Bronchial epithelial cell (primary cell): Measurements from ENCODE around the gene TMEM132C. TPM values are rescaled to one million over a fixed set of nuclear protein-coding genes. Genes with fewer than 3 reads are reported as not detected.

Experiments used
- DNase-seq: peaks from one replicate; pipeline ENCODE4 v3.0.0-alpha.2; 2010; ENCODE audit warnings: low read depth
- FAIRE-seq: peaks from 2 replicates; lab custom pipeline; 2011; peaks lifted over from hg19 to GRCh38; lab: Jason Lieb, UNC
- H3K27me3 ChIP-seq: 2 replicates; pipeline ENCODE4 v1.5.1; 2011; ENCODE audit warnings: low read length; ENCODE audit not compliant: control insufficient read depth, insufficient read depth
- H3K36me3 ChIP-seq: 2 replicates; pipeline ENCODE4 v1.5.1; 2011; ENCODE audit warnings: low read length; ENCODE audit not compliant: control insufficient read depth, insufficient read depth
- H3K4me3 ChIP-seq: 2 replicates; pipeline ENCODE4 v1.5.1; 2011; ENCODE audit warnings: mild to moderate bottlenecking, low read depth, low read length, control low read depth
- total RNA-seq: library from RNA; depleted of rRNA; stranded (reverse); fragments of >200 nt; gene quantifications from 2 replicates; pipeline ENCODE4 v1.2.1, GENCODE V29; 2014
- TF ChIP-seq, protein P1 (sequence below): IDR thresholded peaks from 2 replicates; pipeline ENCODE4 v1.5.1; 2011; ENCODE audit warnings: mild to moderate bottlenecking, moderate library complexity, low read length, control low read depth, inconsistent platforms; ENCODE audit not compliant: insufficient read depth, severe bottlenecking

Gene TMEM132C
- total RNA-seq, 1 donor from 2014 or later: not detected

DNA sequence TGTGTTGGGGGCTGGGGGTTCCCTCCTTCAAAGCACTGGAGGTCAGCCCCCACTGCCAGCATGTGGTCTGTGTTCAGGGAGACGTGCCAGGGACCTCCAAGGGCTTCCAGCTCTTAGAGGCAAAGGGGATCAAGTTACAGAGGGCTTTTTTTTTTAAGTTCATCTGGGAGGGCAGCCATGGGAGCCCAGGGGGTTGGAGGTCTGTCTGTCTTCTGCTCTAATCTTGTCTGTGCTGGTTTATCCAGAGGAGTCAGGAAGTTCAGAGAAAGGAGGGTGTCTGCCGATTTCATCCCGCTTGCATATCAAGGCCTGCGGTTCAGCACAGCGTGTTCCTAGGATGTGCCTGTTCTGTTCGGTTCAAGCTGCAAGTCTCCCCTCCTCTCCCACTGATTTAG lies 72.2 kb downstream of the TMEM132C start:
- H3K27me3 ChIP-seq: no peaks in the 10 kb centered on the region
- DNase-seq (no peak), FAIRE-seq (no peak)
- TF ChIP-seq, protein P1, sequence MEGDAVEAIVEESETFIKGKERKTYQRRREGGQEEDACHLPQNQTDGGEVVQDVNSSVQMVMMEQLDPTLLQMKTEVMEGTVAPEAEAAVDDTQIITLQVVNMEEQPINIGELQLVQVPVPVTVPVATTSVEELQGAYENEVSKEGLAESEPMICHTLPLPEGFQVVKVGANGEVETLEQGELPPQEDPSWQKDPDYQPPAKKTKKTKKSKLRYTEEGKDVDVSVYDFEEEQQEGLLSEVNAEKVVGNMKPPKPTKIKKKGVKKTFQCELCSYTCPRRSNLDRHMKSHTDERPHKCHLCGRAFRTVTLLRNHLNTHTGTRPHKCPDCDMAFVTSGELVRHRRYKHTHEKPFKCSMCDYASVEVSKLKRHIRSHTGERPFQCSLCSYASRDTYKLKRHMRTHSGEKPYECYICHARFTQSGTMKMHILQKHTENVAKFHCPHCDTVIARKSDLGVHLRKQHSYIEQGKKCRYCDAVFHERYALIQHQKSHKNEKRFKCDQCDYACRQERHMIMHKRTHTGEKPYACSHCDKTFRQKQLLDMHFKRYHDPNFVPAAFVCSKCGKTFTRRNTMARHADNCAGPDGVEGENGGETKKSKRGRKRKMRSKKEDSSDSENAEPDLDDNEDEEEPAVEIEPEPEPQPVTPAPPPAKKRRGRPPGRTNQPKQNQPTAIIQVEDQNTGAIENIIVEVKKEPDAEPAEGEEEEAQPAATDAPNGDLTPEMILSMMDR: no peak
- H3K36me3 ChIP-seq: no peaks in the 10 kb centered on the region
- no peak overlapping the region for H3K4me3 ChIP-seq

DNA sequence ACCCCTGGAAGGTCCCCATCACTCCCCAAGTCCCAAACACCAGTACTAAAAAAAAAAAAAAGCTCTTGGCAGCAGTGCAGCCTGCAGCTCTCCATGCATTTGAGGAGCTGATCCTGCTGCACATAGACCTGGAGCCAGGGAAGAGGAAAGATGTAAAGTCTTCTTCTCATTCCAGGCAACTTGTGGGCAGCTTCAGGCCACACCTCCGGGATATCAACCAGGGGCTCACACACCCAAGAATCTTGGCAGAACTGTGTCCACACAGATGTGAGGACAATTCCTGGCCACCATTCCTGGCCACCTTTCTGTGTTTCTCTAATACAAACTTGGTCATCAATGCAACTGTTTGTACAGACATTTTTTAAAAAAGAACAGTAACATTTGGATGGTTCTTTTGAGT lies 72.7 kb downstream of the TMEM132C start:
- no peaks in the 10 kb centered on the region for H3K36me3 ChIP-seq
- FAIRE-seq (no peak), DNase-seq (no peak)
- no peak overlapping the region for H3K4me3 ChIP-seq
- H3K27me3 ChIP-seq: no peaks in the 10 kb centered on the region
- TF ChIP-seq, protein P1: no peak

DNA sequence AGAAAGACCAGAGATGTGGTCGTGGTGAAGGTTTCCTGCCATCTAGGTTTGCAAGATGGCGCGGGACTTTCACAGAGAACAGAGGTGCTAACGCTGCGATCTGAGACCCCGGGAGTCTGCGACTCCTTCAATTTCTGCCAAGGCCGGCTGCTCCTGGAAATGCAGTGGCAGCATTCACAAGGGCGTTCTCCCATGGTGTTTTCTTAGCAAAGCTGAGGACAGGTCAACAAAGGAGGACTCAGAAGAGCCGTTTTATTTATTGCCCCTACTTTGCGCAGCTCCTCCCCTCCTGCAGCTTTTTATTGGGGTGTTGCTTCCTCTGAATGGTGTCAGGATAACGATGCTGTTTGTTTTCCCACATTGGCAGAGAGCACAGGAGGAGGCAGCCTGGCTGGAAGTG lies 86.3 kb downstream of the TMEM132C start:
- no peak for FAIRE-seq
- H3K27me3 ChIP-seq: no peaks in the 10 kb centered on the region

DNA sequence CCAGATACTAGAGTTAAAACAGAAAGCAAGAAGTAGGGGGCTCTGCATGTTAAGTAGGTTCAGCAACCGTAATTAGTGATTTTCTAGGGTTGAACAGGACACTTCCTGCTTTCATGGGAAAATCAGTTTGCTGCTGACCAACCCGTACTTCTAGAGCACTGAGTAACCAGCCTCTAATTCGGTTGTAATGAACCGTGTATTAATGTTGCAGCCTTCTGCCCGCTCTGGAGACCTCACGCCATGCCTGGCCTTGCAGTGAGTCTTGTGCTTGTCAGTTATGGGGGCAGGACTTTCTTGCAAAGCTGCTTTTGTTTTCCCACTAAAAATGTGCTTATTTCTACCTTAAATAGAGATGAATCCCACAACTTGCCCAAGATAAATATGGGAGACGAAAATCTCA lies 89.6 kb downstream of the TMEM132C start:
- Histone ChIP-seq H3K36me3 (no peaks in the 10 kb centered on the region), H3K4me3 (no peak overlapping the region), H3K27me3 (no peaks in the 10 kb centered on the region)
- FAIRE-seq (no peak), DNase-seq (no peak)
- TF ChIP-seq, protein P1: no peak

More for the DNA sequence above, 86.3 kb downstream of the TMEM132C start:
- no peak for DNase-seq
- TF ChIP-seq, protein P1: no peak
- H3K36me3 ChIP-seq: no peaks in the 10 kb centered on the region
- H3K4me3 ChIP-seq: no peak overlapping the region

DNA sequence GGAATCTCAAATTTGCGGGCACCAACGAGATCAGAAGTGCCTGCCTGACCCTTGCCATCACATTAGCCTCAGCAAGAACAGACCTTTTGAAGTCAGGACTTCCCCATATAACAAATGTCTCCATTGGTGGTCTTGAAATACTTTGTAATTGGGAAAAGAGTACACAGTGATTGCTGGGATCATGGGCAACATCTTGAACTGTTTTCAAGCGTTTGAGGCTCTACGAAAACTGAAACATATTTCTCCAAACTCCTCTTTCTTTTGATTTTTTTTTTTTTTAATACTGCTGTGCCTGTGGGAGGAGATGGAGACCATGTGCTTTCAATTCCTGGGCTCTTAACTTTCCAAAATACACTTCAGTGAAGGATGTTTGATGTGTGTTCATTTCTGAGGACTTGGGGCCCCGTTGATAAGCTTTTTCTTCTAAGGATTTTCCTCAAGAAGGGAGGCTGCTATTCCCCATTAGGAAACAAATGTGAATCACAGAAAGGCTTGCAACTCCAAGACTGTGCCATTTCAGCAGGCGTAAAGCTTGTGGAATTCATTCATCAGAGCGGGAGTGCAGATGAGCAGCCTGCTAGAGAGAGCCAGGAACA lies 94.5 kb downstream of the TMEM132C start:
- FAIRE-seq: no peak
- Histone ChIP-seq H3K4me3 (no peak overlapping the region), H3K27me3 (no peaks in the 10 kb centered on the region), H3K36me3 (no peaks in the 10 kb centered on the region)
- no peak for DNase-seq
- TF ChIP-seq, protein P1: no peak

DNA sequence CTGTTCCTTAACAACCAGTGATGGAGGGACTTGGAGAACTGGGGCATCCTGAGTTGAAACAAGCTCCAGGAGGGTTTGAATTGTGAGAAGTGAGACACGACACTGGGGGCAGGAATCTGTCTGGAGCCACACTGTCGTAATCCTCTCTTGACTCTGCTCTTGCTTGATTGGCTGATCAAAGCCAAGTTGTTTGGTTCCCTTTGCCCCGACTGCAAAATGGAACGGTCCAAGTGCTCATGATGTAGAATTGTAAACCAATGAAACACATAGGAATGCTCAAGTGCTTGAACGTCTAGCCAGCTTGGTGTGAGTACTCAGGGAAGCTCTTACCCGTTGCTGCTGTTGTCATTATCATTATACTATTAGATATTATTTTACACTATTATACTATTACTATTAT lies 98.1 kb downstream of the TMEM132C start:
- no peaks in the 10 kb centered on the region for H3K36me3 ChIP-seq
- TF ChIP-seq, protein P1: no peak
- no peak overlapping the region for H3K4me3 ChIP-seq
- DNase-seq (no peak), FAIRE-seq (no peak)
- no peaks in the 10 kb centered on the region for H3K27me3 ChIP-seq
